Small intestine (tissue), 7 donors: ENCODE measurements around the gene ZNF580. TPM values are rescaled to one million over a fixed set of nuclear protein-coding genes. Genes with fewer than 3 reads are reported as not detected.

Experiments used
- DNase-seq, 2 donors: peaks; one replicate each; pipeline versions ENCODE4 v3.0.0 to v3.0.0-alpha.2; 2013
- FAIRE-seq: peaks from 2 replicates; lab custom pipeline; 2012; peaks lifted over from hg19 to GRCh38; lab: Jason Lieb, UNC
- H3K27ac ChIP-seq, 3 donors: one replicate each; pipeline ENCODE4 v1.5.1; 2013; ENCODE audit warnings: low read length in 2 of 3, mild to moderate bottlenecking in 2 of 3, control low read depth in 1 of 3, inconsistent platforms in 1 of 3, low read depth in 1 of 3, moderate library complexity in 1 of 3
- H3K27me3 ChIP-seq, 3 donors: one replicate each; pipeline ENCODE4 v1.6.1; 2013; ENCODE audit warnings: low read length in 3 of 3, inconsistent platforms in 1 of 3; ENCODE audit not compliant: control insufficient read depth in 3 of 3, insufficient read depth in 3 of 3
- H3K36me3 ChIP-seq, 3 donors: one replicate each; pipeline ENCODE4 v1.6.1; 2013; ENCODE audit warnings: low read length in 3 of 3, inconsistent platforms in 1 of 3, low read depth in 1 of 3, mild to moderate bottlenecking in 1 of 3, moderate library complexity in 1 of 3; ENCODE audit not compliant: control insufficient read depth in 3 of 3, insufficient read depth in 2 of 3
- H3K4me1 ChIP-seq, 3 donors: one replicate each; pipeline ENCODE4 v1.6.1; 2013; ENCODE audit warnings: low read length in 2 of 3, inconsistent platforms in 1 of 3, low read depth in 1 of 3, mild to moderate bottlenecking in 1 of 3, moderate library complexity in 1 of 3; ENCODE audit not compliant: control insufficient read depth in 3 of 3, insufficient read depth in 2 of 3
- H3K4me3 ChIP-seq, 3 donors: one replicate each; pipeline ENCODE4 v1.5.1; 2013; ENCODE audit warnings: low read length in 3 of 3, control low read depth in 1 of 3, inconsistent platforms in 1 of 3, low read depth in 1 of 3, mild to moderate bottlenecking in 1 of 3, moderate library complexity in 1 of 3
- H3K9me3 ChIP-seq, 2 donors: one replicate each; pipeline ENCODE4 v1.6.1; 2013; ENCODE audit warnings: low read depth in 1 of 2, low read length in 1 of 2; ENCODE audit not compliant: control insufficient read depth in 2 of 2, insufficient read depth in 1 of 2
- WGBS, 3 donors: extraction: QIAGEN DNeasy Blood & Tissue Kit; methylation state at CpG; one replicate each; pipeline ENCODE4 v1.1.7; 2013; 5-methylcytosine and 5-hydroxymethylcytosine counted together
- polyA plus RNA-seq, 4 donors: library from polyadenylated mRNA; stranded (reverse) in 3 of 4; unstranded in 1 of 4; fragments of 200-250 nt in 3 of 4; fragments of 120-200 nt in 1 of 4; gene quantifications; one replicate each; pipeline versions ENCODE4 v1.2.1 to v1.2.3, GENCODE V29; 2013
- donor health status: healthy with polysubstance abuse.
- donor health status: control.
- donor health status: control.
- donor health status: Bipolar disorder and iron deficiency.
- donor health status: healthy.

ZNF580 gene
- polyA plus RNA-seq, 4 donors, result 8.3 to 28.5 (median 16.6) TPM

- Histone ChIP-seq H3K27ac (no peak overlapping the region), H3K9me3 (no peaks in the 10 kb centered on the region), H3K4me3 (no peak overlapping the region), H3K36me3 (peaks cover 0 to 32% (median 0%) of the 10 kb centered on the region in 3 donors), H3K4me1 (peaks cover 4 to 13% (median 5%) of the 10 kb centered on the region in 3 donors), H3K27me3 (no peaks in the 10 kb centered on the region)
- no peak for FAIRE-seq
- 95 to 96% (median 96%) methylated on average over 7 of the region's 7 CpGs for WGBS, 3 donors
- no peak for DNase-seq
Measured at GRCh38 chr19:55623130-55623529, 17.7 kb upstream of the ZNF580 start.

DNA sequence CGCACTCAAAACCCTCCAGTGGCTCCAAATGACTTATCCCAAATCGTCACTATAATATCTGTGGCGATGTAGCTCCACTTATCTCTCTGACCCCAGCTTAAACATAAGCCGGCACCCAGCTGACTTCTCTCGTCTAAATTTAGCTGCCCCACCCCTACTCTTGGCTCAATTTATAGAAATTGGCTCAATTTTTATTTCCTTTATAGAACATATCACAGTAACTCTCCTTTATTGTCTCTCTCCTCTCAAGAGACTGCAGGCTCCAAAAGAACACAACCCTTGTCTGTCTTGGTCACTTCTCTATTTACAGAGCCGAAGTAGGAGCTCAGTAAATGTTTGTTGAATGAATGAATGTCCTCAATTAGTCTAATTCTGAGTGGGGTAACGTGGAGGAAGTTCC, 17.2 kb upstream of the ZNF580 start:
- no peak for FAIRE-seq
- H3K27me3 ChIP-seq, result no peaks in the 10 kb centered on the region
- peaks cover 0 to 30% (median 0%) of the 10 kb centered on the region in 3 donors for H3K36me3 ChIP-seq
- H3K27ac ChIP-seq, result peak overlapping the region in 2 of 3 donors; percentile 29 to 39
- no peak for DNase-seq
- WGBS, 3 donors, result 64 to 70% (median 68%) methylated on average over 7 of the region's 7 CpGs
- H3K9me3 ChIP-seq, result no peaks in the 10 kb centered on the region
- H3K4me3 ChIP-seq, result peak overlapping the region in 1 of 3 donors; percentile 4
- peaks cover 4 to 13% (median 5%) of the 10 kb centered on the region in 3 donors for H3K4me1 ChIP-seq

GRCh38 chr19:55624109-55625003, 16.4 kb upstream of the ZNF580 start, which contains the start of gene ZNF784:
Gene ZNF784 (minus strand): TSS chr19:55624566. CDS start chr19:55624561, 5 bp downstream.
- Histone ChIP-seq H3K36me3 (peaks cover 0 to 30% (median 0%) of the 10 kb centered on the region in 3 donors), H3K27me3 (no peaks in the 10 kb centered on the region), H3K4me1 (peaks cover 4 to 13% (median 5%) of the 10 kb centered on the region in 3 donors), H3K27ac (peak within 1 kb of the TSS; percentile 86 to 98 (median 91)), H3K4me3 (peak within 1 kb of the TSS; percentile 51 to 67 (median 67)), H3K9me3 (no peaks in the 10 kb centered on the region)
- DNase-seq (peak; percentile 92 to 96), FAIRE-seq (no peak)
- WGBS, 3 donors, result 0 to 1% (median 0%) methylated on average over 50 to 56 of the region's 56 CpGs

DNA sequence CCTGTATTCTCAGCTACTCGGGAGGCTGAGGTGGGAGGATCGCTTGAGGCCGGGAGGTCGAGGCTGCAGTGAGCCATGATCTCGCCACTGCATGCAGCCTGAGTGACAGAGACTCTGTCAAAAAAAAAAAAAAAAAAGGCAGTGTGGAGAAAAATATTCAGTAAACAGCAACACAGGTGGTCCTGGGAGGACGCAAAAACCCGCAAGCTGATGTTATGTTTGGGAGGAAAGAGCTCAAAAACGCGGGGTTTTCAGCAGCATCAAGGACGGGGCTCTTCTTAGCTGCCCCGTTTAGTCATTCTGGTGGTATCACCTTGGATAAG, 15.8 kb upstream of the ZNF580 start:
- peak overlapping the region in 2 of 3 donors; percentile 67 to 91 for H3K27ac ChIP-seq

GRCh38 chr19:55626350-55626749, 14.5 kb upstream of the ZNF580 start:
- WGBS, 3 donors, result 9 to 49% (median 22%) methylated on average over 11 of the region's 11 CpGs
- DNase-seq (peak in 1 of 2 donors; percentile 75), FAIRE-seq (no peak)

More for the DNA sequence above, 15.8 kb upstream of the ZNF580 start:
- DNase-seq (no peak), FAIRE-seq (no peak)
- H3K4me3 ChIP-seq, result peak overlapping the region; percentile 17 to 67 (median 51)
- H3K27me3 ChIP-seq, result no peaks in the 10 kb centered on the region
- H3K4me1 ChIP-seq, result peaks cover 4 to 13% (median 5%) of the 10 kb centered on the region in 3 donors
- H3K36me3 ChIP-seq, result peaks cover 0 to 28% (median 0%) of the 10 kb centered on the region in 3 donors
- H3K9me3 ChIP-seq, result no peaks in the 10 kb centered on the region
- 29 to 45% (median 36%) methylated on average over 11 of the region's 11 CpGs for WGBS, 3 donors

DNA sequence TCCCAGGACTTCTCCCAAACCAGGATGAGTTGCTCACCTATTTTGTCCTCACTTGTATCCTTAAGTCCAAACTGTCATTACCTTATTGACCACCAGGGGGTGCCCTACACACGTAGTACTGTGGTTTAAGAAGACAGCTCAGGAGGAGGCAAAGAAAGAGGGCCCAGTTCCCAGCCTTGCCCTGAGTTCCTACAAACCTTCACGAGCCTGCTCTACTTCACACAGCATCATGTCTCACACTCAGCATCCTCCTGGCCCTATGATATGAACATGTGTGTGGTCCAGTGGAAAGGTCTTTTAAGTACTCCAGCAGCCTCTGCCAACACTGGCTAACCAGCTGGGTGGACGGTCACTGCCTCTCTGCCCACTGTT, 8.4 kb upstream of the ZNF580 start:
- FAIRE-seq, result no peak
- peaks cover 3 to 10% (median 8%) of the 10 kb centered on the region in 3 donors for H3K4me1 ChIP-seq
- WGBS, 3 donors, result 23 to 30% (median 28%) methylated on average over 3 of the region's 3 CpGs
- peak overlapping the region in 1 of 3 donors; percentile 52 for H3K27ac ChIP-seq
- peaks cover 0 to 6% (median 0%) of the 10 kb centered on the region in 3 donors for H3K36me3 ChIP-seq
- no peak overlapping the region for H3K4me3 ChIP-seq
- H3K9me3 ChIP-seq, result no peaks in the 10 kb centered on the region
- H3K27me3 ChIP-seq, result no peaks in the 10 kb centered on the region
- peak; percentile 94 to 95 for DNase-seq

More at GRCh38 chr19:55626350-55626749, 14.5 kb upstream of the ZNF580 start:
- no peaks in the 10 kb centered on the region for H3K27me3 ChIP-seq
- H3K4me3 ChIP-seq, result no peak overlapping the region
- no peaks in the 10 kb centered on the region for H3K9me3 ChIP-seq
- peaks cover 0 to 17% (median 0%) of the 10 kb centered on the region in 3 donors for H3K36me3 ChIP-seq
- H3K27ac ChIP-seq, result peak overlapping the region in 1 of 3 donors; percentile 61
- H3K4me1 ChIP-seq, result peaks cover 4 to 13% (median 5%) of the 10 kb centered on the region in 3 donors

DNA sequence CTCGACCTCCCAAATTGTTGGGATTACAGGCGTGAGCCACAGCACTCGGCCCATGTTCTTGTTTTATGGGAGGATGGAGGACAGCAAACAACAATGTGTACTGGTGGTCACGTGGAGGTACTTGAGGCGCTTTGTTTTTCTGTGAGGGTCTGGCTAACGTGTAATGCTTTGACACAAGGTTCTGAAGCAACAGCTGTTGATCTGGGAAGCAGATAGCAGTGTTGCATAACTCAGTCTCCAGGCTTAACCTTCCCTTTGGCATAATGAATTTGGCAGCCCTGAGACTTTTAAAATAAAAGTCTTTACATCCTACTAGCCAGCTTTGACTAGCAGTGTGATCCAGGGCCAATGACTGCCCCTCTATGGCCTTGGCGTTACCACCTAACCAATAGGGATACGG, 6.9 kb upstream of the ZNF580 start:
- Histone ChIP-seq H3K4me3 (no peak overlapping the region), H3K36me3 (peaks cover 0 to 16% (median 0%) of the 10 kb centered on the region in 3 donors), H3K27me3 (no peaks in the 10 kb centered on the region), H3K9me3 (no peaks in the 10 kb centered on the region), H3K4me1 (peaks cover 3 to 10% (median 8%) of the 10 kb centered on the region in 3 donors), H3K27ac (no peak overlapping the region)
- DNase-seq, result no peak
- WGBS, 3 donors, result 78 to 91% (median 89%) methylated on average over 8 of the region's 8 CpGs
- no peak for FAIRE-seq

GRCh38 chr19:55635334-55635717, 5.5 kb upstream of the ZNF580 start:
- Histone ChIP-seq H3K4me3 (peak overlapping the region; percentile 83 to 96 (median 96)), H3K27me3 (no peaks in the 10 kb centered on the region), H3K36me3 (peaks cover 0 to 19% (median 0%) of the 10 kb centered on the region in 3 donors), H3K9me3 (no peaks in the 10 kb centered on the region), H3K4me1 (peaks cover 4 to 15% (median 10%) of the 10 kb centered on the region in 3 donors), H3K27ac (peak overlapping the region; percentile 79 to 100 (median 92))
- FAIRE-seq (no peak), DNase-seq (no peak)
- 4 to 7% (median 6%) methylated on average over 9 of the region's 9 CpGs for WGBS, 3 donors
